NCI-H1105 (cell line): ENCODE results near the gene FAF2.
A peak's percentile ranks its signal among the peaks of the same experiment; 100 is the strongest.

Source experiments
- DNase-seq: peaks from one replicate; lab custom pipeline; 2025; lab: John Stamatoyannopoulos, UW

The FAF2 gene

GRCh38 chr5:176530393-176530982 lies 82.3 kb downstream of the FAF2 start:
- DNase-seq, result no peak

DNA sequence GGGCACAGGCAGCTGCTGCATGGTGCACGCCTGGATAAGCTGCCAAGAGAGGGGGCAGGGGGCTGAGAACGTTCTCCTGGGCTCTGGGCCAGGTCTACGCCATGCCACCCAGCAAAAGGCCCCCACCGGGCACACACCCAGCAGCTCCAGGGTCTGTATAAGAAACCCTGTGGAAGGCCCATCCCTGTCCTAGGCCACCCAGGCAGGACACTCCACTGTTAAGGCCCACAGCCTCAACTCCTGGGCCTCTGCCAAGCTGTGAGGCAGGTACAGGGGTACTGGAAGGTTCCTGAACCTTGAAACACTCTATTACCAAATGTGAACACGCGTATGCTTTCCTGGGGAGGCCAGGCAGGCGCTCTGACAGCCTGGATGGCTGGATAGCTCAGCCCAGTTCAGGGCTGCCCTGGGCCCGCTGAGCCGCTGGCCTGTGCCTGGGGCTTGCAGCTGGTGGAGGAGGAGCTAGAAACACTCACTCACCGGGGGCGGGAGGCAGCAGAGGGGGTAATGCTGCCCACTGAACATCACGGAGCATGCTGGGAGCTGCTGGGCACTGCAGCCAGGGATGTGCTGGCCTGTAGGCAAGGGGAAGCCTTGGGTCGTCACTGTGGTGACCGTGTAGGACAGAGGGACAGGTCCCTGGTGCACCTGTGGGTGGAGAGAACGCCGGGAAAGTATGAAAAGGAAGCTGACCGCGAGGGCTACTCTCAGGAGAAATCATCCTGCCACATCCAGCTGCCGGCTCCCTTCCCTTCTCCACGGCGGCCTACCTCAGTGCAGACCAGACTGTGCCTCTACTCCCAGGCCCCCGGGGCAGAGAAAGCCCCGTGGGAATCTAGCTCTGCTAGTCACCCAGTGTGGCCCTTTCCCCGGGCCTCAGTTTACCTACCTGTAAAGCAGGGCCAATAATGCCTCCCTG lies 83.1 kb downstream of the FAF2 start:
- no peak for DNase-seq

DNA sequence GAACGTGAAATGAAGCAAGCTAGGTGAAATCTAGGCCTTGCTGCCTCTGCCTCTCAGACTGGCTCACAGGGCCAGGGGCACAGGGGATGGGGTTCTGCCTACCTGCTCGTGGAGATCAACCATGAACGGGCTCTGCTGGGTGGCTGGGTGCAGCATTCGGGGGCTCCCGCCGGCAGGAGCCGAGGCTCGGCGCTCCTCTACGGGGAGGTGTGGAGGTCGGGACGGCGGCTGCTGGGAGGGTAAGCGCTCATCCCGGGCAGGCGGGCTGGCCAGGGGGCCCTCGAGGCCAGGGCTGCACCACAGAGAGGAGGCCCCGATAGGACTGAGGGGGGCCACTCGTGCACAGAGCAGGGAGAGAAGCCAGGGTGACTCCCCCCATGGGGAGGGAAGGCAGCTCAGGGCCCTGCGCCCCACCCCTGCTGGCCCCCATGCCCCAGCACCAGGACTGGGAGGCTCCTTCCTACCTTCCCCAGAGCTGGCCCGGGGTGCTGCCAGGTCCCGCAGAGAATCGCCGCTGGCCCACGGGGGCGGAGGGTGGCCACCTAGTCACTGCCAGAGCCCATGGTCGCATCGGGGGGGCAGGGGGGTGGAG lies 83.8 kb downstream of the FAF2 start:
- no peak for DNase-seq

GRCh38 chr5:176532795-176533194 lies 84.6 kb downstream of the FAF2 start:
- no peak for DNase-seq

DNA sequence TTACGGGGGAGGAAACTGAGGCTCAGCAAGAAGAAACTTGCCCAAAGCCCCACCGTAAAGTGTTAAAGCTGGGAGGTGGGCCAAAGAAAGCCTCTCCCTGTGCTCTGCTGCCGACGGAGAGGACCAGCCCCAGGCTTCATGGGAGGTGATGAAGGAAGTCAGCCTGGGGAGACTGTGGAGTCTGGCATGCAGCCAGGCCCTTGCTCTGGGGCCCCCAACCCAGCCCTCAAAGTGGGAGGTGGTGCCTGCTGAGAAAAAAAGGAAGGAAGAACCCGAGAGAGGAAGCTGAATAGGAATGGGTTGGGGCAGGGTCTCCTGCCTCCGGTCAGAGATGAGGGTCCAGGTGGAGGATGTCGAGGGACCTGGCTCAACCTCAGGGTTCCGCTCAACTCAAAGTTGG lies 85.2 kb downstream of the FAF2 start:
- DNase-seq, result no peak

DNA sequence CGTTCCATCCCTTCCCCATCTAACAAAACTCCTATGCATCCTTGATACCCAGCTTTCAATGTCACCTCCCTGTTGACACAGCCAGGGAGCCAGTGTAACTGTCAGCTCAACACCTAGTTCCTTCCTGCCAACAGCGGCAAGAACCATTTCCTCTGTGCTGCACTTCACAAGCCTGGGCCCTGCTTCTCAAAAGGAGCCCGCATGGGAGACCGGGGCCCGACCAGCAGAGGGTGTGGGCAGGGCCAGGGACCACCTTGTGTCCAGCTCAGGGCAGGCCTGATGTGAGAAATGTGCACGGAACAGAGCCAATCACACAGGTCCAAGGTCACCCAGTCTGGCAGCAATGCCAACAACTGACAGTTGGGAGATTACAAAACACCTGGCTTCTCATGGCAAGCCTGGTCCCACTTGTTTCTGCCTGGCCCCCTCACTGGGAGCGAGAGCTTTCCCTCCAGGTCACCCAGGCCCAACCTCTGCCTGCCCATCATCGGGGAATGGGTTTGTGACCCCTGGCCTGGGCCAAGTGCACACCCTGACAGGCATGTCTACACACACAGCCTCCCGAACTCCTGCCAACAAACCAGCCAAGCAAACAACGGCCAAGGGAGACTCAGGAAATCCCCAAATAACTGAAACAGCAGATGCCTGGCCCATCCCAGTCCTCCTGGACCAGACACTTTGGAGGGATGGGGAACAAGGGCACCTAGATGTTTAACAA lies 85.9 kb downstream of the FAF2 start:
- no peak for DNase-seq

DNA sequence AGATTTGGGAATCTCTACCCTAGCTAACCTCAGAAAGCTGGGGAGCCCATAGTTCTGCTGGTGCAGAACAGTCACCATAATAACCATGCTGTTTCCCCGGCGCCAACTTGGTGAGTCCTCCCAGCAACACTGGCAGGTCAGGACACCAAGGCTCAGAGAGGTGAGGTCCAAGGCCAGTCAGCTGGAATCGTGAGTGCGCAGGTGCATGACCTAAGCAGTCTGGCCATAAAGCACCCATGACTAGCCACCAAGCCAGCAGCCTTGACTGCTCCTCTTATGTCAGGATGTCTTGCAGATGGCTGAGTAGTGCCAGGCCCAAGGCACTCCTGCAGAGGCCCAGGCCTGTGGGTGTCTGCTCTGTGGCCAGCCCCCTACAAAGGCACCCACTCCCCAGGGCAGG lies 86.5 kb downstream of the FAF2 start:
- no peak for DNase-seq

- no peak for DNase-seq
Measured at GRCh38 chr5:176535101-176535663, 87.0 kb downstream of the FAF2 start.

DNA sequence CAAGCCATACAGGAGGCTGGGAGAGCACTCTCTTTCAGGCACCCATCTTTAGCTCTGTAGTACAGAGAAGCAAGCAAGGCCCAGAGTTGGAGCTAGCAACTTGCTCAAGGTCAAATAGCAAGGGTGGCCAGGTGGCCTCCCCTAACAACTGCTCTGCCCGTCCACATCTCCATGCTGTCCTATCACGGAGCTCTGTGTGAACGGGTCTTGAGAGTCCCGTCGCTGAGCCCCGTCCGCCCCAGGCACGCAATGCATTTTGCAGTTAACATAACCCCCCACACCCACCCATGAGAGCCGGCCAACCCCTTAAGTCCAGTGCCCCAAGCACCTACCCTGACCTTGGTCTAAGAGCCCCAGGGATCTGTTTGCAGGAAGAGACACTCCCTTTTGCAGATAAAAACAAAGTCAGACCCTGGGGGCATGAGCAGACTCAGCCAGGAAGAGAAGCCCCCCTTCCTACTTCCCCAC lies 87.5 kb downstream of the FAF2 start:
- DNase-seq, result no peak

GRCh38 chr5:176536132-176536901 lies 88.1 kb downstream of the FAF2 start:
- no peak for DNase-seq

DNA sequence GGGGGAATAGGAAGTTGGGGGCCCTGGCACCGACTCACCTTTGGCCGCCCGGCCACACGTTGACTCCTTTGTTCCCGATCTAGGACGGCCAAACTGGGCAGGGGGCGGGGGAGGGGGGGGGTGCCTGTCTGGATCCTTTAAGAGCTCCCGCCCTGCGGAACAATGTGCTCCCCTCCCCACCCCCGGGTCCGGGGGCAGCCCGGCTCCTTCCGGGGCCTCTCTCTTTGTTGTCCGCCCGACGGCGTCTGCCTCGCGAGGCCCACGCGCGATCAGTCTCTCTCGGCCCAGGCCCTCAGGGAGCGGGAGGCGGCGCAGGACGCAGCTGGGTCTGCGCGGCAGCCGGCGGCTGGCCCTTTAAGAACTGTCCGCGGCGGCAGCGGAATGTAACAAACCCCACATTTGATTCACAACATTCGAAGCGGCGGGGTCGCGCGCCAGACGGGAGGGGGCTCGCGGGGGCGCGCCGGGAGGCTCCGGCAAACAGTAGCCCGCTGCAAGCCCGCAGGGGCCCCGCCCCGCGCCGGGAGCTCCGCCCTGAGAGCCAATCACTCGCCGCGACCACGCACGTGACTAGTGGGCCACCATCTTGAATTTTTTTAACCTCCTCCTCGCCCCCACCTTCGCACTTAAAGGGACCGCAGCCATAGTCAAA lies 88.8 kb downstream of the FAF2 start, which contains the start of gene RNF44:
RNF44 (minus strand) TSS at position 501 of the 652 bp plus-strand sequence. CDS start 4,930 bp downstream, outside the sequence.
- peak; percentile 87 for DNase-seq

DNA sequence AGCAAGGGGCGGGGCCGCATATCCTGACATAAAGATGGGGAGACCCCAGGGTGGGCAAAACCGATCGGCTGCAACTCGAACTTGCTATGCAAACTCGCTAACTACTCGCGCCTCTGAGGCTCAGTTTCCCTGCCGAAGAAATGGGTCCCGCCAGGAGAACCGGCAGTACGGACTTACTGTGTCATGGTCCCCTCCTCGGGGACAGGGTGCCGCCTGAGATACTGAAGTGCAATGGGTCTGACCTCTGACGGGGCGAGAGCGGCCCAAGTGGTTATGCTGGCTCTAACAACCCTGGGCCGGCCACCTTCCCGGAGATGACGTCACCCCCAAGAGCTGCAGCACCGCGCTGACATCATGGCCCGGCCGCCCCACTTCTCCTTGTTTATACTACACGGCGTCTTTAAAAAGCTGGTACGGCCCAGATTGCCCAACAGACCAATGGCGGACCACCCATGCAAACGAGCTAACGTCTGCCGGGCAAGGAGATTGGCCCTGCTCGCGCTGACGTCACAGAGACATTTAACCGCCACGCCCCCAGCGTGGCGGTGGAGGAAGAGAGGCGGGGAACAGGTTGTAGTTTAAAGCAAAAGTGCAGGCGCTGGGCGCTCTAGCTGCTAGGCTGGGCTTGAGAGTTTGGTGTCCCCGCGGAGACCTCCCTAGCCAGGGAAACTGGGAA lies 89.5 kb downstream of the FAF2 start:
- peak; percentile 93 for DNase-seq

DNA sequence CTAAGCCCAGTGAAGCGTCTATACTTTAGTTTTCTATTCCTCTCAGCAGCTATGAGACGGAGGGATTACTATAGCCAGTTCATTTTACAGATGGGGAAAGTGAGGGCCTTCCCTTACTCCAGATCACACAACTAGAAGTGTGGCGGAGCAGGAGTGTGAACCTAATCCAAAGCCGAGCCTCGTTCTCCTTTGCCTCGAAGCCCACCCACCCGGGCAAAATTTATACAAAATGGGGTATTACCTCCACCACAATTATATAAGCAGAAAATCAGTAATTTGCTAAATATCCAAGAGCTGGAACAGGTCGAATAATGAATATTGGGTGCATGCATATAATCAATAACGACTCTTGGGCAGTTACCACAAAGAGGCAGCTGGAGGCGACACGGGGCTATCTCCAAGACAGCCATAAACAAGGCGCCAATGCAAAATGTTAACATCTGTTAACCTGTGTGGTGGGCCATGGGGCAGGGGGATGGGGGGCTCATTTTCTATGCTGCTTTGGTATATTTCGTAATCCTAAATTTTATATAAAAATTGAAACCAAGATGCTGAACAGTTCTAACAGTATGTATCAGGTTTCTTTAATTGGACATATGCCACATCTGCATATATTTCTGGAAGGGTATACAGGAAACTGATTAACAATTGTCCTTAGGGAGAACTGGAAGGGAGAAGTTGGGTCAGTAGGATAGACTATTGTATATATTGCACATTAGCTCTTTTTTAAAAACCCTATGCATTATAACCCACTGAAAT lies 90.2 kb downstream of the FAF2 start:
- DNase-seq, result no peak

DNA sequence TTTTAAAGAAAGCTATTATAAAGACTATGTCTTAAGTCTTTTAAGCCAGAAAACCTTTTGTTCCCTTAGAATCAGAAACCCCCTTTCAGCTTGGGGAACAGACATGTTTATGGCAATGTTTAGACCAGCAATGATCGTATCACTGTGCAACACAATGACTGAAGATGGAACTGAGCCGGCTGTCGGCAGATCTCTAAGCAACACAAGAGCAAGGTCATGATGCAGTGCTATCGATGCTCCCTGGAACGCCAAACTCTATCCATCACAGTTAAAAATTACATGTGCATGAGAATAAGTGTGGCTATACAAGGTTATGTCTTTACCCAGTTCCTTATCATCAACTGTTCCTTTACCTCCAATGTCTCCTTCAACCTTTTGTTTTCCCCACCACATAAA lies 90.8 kb downstream of the FAF2 start:
- DNase-seq, result no peak

- DNase-seq, result no peak
Measured at GRCh38 chr5:176540476-176540899, 92.3 kb downstream of the FAF2 start.

- DNase-seq, result no peak
Measured at GRCh38 chr5:176540956-176541337, 92.8 kb downstream of the FAF2 start.

GRCh38 chr5:176541338-176542134 lies 93.4 kb downstream of the FAF2 start:
- no peak for DNase-seq

DNA sequence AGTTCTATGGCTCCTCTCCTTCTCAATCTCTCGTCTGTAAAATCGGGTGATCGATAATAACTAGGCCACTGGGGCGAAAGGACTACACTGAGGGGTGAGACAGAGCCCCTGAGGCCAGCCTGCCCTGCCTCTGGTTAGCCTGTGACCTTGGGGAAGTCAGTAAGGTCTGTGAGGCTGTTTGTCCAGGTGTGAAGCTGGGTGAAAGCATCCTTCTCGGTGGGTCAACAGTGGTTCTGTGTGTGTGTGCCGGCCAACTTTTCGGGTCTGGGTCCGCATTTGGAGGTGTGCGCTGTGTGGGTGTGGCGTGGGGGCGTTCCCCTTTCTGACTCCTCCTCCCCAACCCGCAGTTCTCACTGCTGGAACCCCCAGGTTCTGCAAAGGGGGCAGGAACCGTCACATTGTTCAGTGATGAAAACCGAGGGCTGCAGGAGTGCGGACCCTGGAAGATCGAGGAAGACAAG lies 94.0 kb downstream of the FAF2 start:
- no peak for DNase-seq
